Measurements from ENCODE around the gene ADAM12.
"Not testable (repeated sequence)": the region's sequence is repeated elsewhere in the genome, so short reads cannot be mapped to it uniquely, and the experiment has no call there.

Gene ADAM12

GRCh38 chr10:125980521-125981035, 407.7 kb downstream of the ADAM12 start:
- no peak for DNase-seq (ENCODE audit: low read depth)

- DNase-seq (ENCODE audit: low read depth): no peak
Measured at GRCh38 chr10:125979976-125980375, 408.3 kb downstream of the ADAM12 start.

- no peak for DNase-seq (ENCODE audit: low read depth)
Measured at GRCh38 chr10:125976960-125977605, 411.2 kb downstream of the ADAM12 start.

- DNase-seq (ENCODE audit: low read depth): not testable (repeated sequence)
Measured at GRCh38 chr10:125970077-125970630, 418.1 kb downstream of the ADAM12 start.

GRCh38 chr10:125967533-125967932, 420.7 kb downstream of the ADAM12 start:
- DNase-seq (ENCODE audit: low read depth): no peak

GRCh38 chr10:125964558-125964957, 423.7 kb downstream of the ADAM12 start:
- no peak for DNase-seq (ENCODE audit: low read depth)
